GM10248 (cell line): ENCODE results near the gene HTRA3.

Source experiments
- CTCF ChIA-PET: fragments of 300-600 bp; sonication (Branson Sonifier 250); formaldehyde crosslinking; extraction: SDS; loops from one replicate; lab custom pipeline; 2021; ENCODE audit warnings: antibody characterized with exemption; lab: Yijun Ruan, JAX
- POLR2A ChIA-PET: fragments of 350-650 bp; sonication (Branson Sonifier 250); formaldehyde crosslinking; extraction: SDS; loops from one replicate; lab custom pipeline; 2020; ENCODE audit warnings: antibody characterized with exemption; lab: Yijun Ruan, JAX
- DNase-seq: peaks from one replicate; pipeline ENCODE4 v3.0.0; 2012; ENCODE audit errors: extremely low spot score
- TF ChIP-seq, protein P1 (sequence below): IDR thresholded peaks from 2 replicates; pipeline ENCODE4 v1.5.1; 2012; ENCODE audit warnings: mild to moderate bottlenecking, low read depth; ENCODE audit errors: extremely low read depth, missing control alignments, control extremely low read depth

Gene HTRA3

DNA sequence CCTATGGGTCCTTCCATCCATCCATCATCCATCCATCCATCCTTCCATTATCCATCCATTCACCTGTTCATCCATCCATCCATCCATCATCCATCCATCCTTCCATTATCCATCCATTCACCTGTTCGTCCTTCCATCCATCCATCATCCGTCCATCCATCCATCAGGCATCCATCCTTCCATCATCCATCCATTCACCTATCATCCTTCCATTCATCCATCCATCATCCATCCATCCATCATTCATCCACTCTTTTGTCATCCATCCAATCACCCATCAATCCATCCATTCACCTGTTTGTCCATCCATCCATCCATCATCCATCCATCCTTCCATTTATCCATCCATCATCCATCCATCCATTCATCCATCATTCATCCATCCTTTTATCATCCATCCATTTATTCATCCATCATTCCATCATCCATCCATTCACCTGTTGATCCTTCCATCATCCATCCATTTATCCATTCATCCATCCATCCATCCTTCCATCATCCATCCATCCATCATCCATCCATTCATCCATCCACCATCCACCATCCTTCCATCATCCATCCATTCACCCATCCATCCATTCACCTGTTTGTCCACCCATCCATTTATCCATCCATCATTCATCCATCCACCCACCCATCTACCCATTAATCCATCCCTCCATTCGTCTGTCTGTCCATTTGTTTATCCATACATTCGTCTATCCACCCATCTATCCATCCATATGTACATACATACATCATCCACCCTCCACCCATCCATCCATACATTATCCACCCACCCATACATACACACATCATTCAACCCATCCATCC is 35.7 kb upstream of the HTRA3 start:
- ChIA-PET POLR2A (no interaction called here), CTCF (no interaction called here)
- DNase-seq: no peak
- TF ChIP-seq, protein P1, sequence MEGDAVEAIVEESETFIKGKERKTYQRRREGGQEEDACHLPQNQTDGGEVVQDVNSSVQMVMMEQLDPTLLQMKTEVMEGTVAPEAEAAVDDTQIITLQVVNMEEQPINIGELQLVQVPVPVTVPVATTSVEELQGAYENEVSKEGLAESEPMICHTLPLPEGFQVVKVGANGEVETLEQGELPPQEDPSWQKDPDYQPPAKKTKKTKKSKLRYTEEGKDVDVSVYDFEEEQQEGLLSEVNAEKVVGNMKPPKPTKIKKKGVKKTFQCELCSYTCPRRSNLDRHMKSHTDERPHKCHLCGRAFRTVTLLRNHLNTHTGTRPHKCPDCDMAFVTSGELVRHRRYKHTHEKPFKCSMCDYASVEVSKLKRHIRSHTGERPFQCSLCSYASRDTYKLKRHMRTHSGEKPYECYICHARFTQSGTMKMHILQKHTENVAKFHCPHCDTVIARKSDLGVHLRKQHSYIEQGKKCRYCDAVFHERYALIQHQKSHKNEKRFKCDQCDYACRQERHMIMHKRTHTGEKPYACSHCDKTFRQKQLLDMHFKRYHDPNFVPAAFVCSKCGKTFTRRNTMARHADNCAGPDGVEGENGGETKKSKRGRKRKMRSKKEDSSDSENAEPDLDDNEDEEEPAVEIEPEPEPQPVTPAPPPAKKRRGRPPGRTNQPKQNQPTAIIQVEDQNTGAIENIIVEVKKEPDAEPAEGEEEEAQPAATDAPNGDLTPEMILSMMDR: no peak

DNA sequence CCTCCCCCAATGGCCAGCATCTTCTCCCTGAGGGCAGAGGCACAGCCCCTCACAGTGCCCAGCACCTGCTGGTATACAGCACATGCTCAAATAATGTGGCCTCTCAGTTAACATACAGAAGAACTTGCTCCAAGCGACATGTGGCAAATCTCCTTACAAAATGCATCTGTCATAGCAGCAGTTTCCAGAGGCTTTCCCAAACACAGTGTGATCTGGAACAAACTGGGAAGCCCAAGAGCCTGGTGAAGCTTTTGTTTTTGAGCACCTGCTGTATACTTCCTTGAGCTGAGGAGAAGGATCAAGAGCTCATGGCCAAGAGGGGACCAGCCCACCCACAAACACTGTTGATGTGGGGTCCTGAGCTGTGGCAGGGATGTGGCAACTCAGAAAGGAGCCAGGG is 34.8 kb upstream of the HTRA3 start:
- POLR2A ChIA-PET: interaction anchor here (0.6 kb wide), 1 partner anchor 206 kb away, joined by 3 read pairs; the partner anchor contains the start of genes ACOX3 and TRMT44
- DNase-seq: no peak
- TF ChIP-seq, protein P1: no peak
- CTCF ChIA-PET: interaction anchor here (1.1 to 3.0 kb wide), 5 partner anchors 9 to 168 kb away, joined by 3 to 13 read pairs (median 10); partner anchors contain the start of gene SH3TC1

DNA sequence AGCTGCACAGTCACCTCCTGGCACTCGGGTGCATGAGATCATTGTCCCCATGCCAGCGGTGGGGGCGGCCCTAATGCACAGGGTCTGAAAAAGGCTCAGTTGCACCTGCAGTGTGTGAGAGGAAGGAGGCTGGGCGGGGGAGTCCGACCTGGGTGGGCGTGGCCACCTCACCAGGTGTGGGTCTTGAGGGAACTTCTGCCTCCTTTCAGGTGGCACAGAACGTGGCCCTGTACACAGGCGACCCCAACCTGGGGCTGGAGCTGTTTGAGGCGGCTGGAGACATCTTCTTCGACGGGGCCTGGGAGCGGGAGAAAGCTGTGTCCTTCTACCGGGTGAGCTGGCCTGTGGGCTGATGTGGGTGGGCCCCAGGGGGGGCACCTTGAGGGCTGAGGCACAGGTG is 34.3 kb upstream of the HTRA3 start:
- DNase-seq: no peak
- POLR2A ChIA-PET: interaction anchor here (0.6 kb wide), 1 partner anchor 205 kb away, joined by 3 read pairs; the partner anchor contains the start of genes ACOX3 and TRMT44
- TF ChIP-seq, protein P1: no peak
- CTCF ChIA-PET: interaction anchor here (1.1 to 3.0 kb wide), 7 partner anchors 10 to 167 kb away, joined by 3 to 13 read pairs (median 5); partner anchors contain the start of gene SH3TC1

DNA sequence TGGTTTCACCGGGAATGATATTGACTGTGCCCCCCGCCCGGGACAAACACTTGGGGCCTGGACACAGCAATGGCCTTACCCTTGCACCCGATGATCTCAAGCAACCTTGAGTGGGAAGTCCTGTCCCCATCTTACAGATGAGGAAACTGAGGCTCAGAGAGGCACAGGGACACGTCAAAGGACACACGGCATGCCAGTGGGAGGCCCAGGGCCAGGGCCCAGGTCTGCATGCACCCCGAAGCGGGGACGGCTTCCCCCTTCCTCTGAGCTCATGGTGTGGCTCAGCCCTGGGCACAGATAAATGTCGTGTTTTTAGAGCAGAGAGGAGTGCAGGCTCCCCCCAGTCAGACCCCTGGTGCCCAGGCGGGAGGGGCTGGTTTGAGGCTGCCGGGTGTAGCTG is 33.9 kb upstream of the HTRA3 start:
- TF ChIP-seq, protein P1: no peak
- CTCF ChIA-PET: interaction anchor here (1.1 to 3.0 kb wide), 8 partner anchors 10 to 167 kb away, joined by 3 to 13 read pairs (median 4); partner anchors contain the start of gene SH3TC1
- POLR2A ChIA-PET: no interaction called here
- no peak for DNase-seq

DNA sequence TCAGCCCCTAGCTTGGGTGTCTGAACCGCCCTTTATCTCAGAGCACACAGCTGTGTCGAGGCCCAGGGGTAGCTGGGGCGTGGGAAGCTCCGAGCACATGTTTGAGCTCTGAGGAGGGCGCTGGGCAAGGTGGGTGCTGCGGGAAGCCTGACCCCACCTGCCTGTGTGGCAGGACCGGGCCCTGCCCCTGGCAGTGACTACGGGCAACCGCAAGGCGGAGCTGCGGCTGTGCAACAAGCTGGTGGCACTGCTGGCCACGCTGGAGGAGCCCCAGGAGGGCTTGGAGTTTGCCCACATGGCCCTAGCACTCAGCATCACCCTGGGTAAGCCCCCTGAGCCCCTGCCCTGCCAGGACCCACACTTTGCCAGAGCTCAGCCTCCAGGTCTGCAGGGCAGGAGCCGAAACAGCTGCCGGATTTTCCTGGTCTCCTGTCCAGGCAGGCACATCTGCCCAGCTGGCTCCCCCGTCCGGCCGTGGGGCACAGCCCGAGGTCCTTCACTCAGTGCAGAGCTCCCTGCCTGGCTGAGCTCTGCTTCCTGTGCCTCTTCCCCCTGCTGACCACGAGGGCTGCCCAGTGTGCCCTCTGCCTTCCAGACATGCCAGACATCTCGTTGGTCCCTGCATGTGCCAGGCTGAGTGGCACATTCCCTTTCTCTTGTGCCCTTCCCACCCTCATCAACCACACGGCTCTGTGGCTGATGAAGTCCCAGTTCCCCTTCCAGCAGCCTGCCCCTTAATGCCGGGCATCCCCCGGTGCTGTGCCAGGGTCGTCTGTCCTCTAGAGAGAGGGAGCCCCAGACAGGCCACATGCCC is 33.2 kb upstream of the HTRA3 start:
- POLR2A ChIA-PET: no interaction called here
- TF ChIP-seq, protein P1: no peak
- CTCF ChIA-PET: interaction anchor here (1.1 to 3.0 kb wide), 7 partner anchors 11 to 166 kb away, joined by 3 to 13 read pairs (median 5); partner anchors contain the start of gene SH3TC1
- no peak for DNase-seq

DNA sequence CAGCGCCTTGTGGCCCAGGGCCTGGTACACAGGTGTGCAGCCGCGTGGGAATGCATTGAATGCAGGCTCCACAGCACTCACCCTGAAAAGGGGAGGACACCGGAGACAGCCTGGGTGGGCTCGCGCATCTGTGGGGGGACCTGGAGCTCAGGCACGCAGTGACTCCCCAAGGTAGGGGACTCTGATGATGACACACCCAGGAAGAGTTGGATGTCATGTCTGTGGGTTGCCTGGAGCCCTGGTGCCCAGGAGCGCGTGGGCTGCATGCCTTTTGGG is 32.7 kb upstream of the HTRA3 start:
- ChIA-PET POLR2A (no interaction called here), CTCF (interaction anchor here (1.4 to 3.0 kb wide), 5 partner anchors 11 to 166 kb away, joined by 3 to 13 read pairs (median 10); no protein-coding TSS in a partner anchor)
- TF ChIP-seq, protein P1: no peak
- DNase-seq: no peak
